ENCODE data around the gene OSBPL2.

GRCh38 chr20:62296724-62297448 is 58.6 kb downstream of the OSBPL2 start:
- no peak for TF ChIP-seq CTCF (IDR thresholded peaks at IDR 0.05)
- TF ChIP-seq EZH2 (IDR thresholded peaks at IDR 0.05; ENCODE audit: borderline replicate concordance, insufficient read depth, low read depth, low read length, poor library complexity, severe bottlenecking) = no peak
